GM19372 (cell line): Measurements from ENCODE around the gene SMG5.
"Not testable (repeated sequence)": the region's sequence is repeated elsewhere in the genome, so short reads cannot be mapped to it uniquely, and the experiment has no call there.

Source experiments
- ATAC-seq: cut with Tn5 transposase; IDR thresholded peaks from one replicate; pipeline ENCODE4 v1.9.1; 2021; ENCODE audit warnings: mild to moderate bottlenecking, low read depth, moderate library complexity; ENCODE audit not compliant: unreplicated experiment

Gene SMG5, protein sequence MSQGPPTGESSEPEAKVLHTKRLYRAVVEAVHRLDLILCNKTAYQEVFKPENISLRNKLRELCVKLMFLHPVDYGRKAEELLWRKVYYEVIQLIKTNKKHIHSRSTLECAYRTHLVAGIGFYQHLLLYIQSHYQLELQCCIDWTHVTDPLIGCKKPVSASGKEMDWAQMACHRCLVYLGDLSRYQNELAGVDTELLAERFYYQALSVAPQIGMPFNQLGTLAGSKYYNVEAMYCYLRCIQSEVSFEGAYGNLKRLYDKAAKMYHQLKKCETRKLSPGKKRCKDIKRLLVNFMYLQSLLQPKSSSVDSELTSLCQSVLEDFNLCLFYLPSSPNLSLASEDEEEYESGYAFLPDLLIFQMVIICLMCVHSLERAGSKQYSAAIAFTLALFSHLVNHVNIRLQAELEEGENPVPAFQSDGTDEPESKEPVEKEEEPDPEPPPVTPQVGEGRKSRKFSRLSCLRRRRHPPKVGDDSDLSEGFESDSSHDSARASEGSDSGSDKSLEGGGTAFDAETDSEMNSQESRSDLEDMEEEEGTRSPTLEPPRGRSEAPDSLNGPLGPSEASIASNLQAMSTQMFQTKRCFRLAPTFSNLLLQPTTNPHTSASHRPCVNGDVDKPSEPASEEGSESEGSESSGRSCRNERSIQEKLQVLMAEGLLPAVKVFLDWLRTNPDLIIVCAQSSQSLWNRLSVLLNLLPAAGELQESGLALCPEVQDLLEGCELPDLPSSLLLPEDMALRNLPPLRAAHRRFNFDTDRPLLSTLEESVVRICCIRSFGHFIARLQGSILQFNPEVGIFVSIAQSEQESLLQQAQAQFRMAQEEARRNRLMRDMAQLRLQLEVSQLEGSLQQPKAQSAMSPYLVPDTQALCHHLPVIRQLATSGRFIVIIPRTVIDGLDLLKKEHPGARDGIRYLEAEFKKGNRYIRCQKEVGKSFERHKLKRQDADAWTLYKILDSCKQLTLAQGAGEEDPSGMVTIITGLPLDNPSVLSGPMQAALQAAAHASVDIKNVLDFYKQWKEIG

DNA sequence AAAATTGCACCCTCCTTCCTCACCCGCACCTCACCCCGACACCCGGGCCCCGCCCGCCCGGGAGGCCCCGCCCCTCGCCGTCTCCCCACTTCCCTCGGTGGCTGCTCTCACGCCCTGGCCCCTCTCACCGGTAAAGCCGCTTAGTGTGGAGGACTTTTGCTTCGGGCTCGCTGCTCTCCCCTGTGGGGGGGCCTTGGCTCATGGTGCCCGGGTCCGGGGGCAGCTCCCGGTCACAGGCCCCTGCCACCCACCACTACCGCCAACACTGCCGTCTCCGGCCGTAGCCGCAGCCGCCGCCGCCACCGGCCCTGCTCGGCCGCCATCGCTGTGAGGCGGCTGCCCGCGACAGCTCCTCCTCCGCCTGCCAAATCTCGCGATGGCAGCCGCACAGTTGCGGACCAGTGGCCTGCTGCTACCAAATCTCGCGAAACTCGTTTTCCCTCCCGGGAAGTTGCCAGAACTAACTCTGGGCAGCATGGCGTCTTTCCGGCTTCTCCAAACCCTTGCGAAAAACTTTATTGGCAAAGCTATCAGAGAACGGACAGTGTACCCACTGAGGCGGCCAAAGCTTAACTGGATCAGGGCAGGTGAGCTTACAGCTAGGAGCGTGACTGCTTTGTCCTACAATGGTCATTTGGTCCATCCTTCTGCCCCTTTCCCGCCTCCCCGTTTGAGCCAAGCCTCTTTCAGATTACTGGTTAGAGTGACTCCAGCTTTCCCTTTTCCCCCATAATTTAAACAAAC is at the start of gene SMG5:
Gene SMG5 (minus strand): TSS at position 347 of the 744 bp plus-strand sequence. CDS start 145 bp downstream, at position 202.
- ATAC-seq, result peak; percentile 86

DNA sequence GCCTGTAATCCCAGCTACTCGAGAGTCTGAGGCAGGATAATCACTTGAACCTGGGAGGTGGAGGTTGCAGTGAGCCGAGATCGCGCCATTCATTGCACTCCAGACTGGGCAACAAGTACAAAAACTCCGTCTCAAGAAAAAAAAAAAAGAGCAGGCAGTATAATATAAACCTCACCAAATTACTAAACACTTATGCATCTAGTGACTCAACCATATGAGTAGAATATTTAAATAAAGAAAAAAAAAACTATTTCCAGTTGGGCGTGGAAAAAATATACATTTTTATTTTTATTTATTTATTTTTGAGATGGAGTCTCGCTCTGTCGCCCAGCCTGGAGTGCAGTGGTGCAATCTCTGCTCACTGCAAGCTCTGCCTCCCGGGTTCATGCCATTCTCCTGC is 40.6 kb upstream of the SMG5 start:
- ATAC-seq, result not testable (repeated sequence)

DNA sequence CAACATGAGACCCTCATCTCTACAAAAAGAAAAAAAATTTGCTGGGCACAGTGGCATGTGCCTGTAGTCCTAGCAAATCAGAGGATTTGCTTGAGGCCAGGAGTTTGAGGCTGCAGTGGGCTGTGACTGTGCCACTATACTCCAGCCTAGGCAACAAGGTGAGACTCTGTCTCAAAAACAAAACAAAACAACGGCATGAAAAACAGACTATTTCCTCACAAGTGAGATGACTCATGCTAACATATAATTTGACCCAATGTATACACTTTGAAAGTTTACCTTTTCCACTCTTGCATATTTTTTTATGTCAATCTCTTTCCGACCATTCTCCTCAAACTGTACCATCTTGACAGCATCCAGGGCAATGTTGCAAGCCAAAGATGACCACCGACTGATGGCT is 37.9 kb upstream of the SMG5 start:
- no peak for ATAC-seq

DNA sequence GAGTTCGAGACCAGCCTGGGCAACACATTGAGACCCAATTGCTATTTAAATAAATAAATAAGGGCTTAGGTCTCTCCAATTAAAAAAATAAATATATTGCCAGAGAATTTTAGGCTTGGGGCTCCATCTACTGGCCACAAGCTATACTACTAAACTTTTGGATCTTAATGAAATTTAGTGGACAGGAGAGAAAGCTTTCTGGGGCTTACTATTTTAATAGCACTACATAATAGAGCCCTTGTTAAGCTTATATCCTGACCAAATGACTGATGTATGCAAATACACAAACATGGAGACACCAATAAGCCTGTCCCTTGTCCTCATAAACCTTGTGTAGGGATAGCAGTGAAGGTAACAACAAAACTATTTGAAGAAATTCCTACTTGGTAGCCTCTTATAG is 37.0 kb upstream of the SMG5 start:
- no peak for ATAC-seq

DNA sequence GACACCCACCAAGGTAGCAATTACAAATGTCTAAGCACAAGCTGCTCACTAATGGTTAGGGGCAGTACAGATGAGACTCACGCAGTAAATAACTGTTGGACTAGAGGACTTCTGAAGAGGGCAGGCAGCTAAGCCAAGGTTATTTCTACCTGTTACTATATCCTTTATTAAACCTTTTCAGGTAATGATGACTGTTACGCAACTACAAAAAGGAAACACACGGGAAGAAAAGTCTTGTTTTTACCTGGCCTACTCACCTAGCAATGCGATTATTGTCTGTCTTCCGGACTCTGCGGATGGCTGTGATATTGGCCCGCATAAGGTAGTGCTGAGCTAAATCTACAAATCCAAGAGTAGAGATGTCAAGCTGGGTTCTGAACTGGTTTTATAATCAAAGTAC is 34.3 kb upstream of the SMG5 start:
- no peak for ATAC-seq

DNA sequence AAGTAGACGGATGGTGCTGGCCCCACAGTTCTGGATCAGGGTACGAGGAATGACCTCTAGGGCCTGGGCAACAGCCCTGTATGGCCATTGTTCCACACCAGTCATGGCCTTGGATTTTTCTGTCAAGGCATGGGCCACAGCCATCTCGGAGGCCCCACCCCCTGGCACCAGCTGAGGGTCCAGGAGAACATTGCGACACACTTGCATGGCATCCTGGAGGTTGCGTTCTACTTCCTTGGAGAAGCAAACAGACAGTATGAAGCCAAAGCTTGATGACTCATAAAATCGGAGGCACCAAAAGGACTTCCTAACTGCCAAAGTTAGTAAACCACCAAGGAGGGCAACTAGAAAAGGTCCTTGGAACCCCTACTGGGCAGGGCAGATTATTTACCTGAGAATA is 28.3 kb upstream of the SMG5 start:
- no peak for ATAC-seq

DNA sequence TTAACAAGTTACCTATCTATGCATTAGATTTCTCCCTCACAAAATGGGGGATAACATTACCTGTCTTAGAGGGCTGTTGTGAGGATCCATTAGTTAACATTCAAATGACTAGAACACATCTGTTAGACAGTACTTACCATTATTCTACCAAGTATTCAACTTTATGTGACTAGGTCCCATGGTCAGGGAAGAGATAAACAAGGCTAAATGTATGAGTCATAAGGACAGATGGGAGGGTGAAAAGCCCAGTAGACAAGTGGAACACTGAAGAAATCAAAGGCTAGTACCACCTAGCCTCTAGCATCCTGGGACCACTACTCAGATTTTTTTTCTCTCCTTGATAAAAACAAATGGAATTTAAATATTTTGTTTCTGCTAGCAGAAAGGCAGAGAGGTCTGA is 25.5 kb upstream of the SMG5 start:
- no peak for ATAC-seq

DNA sequence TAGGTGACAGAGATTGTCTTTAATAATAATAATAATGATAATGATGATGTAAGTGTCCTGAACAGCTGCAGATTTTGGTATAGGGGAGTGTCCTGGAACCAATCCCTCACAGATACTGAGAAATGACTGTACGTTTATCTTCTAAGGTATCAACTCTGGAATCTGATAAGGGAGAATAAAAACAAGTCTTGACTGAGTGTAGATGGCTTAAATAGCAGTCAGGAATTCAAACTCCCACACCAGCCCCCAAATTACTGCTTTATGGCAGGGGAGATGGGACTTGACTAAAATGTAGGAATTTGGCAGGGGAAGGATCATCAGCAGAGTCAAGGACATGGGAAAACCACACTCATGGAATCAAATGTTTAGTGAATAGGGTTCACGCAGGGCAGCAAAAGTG is 22.6 kb upstream of the SMG5 start:
- no peak for ATAC-seq

DNA sequence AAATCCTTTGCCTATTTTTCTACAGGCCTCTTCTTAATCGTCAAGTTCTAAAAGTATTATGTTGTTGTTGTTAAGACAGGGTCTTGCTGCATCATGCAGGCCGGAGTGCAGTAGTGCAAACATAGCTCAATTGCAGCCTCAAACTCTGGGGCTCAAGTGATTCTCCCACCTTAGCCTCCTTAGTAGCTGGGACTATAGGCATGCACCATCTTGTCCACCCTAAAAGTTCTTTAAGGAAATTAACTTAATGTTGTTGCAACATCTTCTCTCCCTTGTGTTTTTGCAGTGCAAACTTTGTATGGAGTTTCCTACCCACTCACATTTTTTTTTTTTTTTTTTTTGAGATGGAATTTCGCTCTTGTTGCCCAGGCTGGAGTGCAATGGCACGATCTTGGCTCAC is 20.6 kb upstream of the SMG5 start:
- ATAC-seq, result no peak

DNA sequence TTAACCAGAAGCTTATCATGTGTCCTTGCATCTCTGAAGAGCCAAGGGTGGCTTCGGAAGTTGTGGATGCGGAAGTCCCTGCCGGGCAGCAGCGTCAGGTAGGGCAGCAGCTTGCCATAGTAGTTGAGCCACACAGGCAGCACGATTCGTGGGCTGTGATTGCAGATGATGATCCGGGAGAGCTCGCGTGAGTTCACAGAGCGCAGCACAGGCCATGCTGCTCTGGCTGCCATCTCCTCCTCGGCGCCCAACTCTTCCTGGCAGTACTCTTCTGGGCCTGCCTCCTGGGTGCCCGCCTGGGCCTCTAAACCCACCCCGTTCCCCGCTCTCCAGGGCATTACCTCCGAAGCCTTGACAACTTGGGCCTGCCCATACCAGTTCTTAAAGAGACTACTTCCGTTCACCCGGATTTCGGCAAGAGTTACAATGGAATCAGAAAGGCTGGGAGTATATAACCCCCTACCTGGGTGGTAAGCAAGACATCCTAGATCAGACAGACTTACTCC is 16.3 kb upstream of the SMG5 start, which contains the start of gene VHLL:
Gene VHLL (minus strand): TSS at position 456 of the 506 bp plus-strand sequence. CDS start 118 bp downstream, at position 338.
- no peak for ATAC-seq

DNA sequence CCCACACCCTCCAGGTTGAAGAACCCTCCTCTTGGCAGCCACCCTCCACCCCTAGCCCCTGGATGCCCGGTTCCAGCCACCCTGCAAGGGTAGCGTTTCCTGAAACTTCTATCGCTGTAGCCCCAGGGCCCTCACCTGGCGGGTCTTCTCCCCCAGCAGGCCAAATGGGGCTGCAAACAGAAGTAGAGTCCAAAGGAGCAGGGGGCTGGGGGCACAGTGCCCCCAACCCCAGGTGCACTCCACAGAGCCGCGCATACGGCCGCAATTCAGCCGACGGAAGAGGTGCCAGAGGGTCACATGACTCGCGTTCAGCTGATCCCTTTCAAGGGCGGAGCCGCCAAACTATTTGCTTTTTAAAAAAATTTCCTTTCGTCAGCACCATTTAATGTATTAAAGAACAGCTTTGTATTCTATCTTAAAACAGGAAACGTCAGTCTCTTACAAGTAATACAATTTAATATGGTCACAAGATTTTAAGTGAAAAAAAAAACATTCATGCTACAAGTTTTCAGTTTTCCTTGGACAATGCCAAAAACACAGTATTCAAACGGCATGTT is 12.8 kb upstream of the SMG5 start, which contains the start of gene GLMP:
Gene GLMP (minus strand): TSS at position 289 of the 557 bp plus-strand sequence. CDS start 34 bp downstream, at position 255.
- no peak for ATAC-seq

DNA sequence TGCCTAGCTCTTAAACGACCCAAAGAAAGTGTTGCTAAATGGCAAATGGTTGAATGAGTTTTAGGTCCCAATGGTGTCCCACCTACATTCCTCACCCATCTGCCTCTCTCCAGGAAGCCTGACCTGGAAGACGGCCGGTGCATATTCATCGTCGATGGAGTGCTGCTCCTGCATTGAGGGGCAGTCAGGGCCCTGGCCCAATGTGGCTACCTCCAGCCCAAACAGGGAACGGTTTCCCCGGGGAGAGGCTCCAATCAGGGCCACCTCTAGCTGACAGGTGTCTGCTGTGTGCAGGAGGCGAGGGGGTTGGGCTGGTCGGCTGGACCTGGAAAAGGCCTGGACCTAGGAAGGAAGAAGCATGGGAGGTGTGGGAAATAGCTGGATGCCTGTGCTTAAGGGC is 11.3 kb upstream of the SMG5 start:
- no peak for ATAC-seq

DNA sequence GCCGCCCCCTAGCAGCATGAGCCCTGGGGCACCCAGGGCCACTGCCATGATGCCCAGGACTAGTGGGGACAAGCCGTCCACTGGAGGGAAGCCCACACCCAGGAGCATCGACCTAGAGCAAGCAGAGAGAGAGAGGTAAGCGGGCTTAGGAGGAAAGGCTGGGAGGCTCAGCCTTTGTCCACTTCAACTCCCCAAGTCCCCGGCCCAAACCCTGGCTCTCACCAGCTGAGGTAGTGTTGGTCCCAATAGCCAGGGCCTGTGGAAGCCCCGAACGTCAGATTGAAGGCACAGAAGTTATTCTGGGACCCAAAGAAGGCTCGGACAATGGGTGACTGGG is 10.4 kb upstream of the SMG5 start:
- no peak for ATAC-seq

DNA sequence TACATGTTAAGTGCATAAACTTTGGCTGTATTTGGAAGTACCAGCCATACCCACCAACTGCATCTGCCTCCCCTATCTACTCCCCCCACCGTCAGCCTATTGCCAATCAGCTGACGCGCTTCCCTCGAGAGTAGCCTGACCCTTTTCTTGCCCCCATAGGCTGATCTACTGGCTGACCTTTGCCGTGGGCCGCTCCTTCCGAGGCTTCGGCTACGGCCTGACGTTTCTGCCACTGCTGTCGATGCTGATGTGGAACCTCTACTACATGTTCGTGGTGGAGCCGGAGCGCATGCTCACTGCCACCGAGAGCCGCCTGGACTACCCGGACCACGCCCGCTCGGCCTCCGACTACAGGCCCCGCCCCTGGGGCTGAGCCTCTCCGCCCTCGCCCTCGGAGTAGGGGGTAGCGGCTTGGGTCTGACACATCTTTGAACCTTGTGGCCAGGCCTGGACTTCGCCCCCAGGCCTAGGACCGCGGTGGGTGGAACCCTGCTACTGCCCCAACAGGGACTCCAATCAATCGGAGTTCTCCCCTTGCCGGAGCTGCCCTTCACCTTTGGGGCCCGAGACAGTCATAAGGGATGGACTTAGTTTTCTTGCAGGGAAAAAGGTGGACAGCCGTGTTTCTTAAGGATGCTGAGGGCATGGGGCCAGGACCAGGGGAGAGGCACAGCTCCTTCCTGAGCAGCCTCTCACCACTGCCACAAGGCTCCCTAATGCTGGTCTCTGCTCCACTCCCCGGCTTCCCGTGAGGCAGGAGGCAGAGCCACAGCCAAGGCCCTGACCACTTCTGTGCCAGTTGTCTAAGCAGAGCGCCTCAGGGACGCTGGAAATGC is 8.8 kb upstream of the SMG5 start:
- ATAC-seq, result no peak

DNA sequence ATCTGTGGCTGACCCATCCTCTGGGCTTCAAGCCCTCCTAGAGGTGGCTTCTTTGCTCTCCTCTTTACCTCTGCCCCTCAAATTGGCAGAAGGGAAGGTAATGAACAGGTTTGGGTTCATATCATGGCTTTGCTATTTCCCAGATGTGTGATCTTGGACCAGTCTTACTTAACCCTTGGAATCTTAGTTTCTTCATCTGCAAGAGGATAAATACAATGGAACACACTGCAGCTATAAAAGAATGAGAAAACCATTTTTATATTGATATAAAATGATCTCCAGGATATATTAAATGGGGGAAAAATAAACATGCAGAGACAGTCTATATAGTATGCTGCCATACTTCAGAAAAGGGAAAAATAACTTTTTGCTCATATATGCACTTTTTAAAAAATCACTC is 7.2 kb upstream of the SMG5 start:
- no peak for ATAC-seq

DNA sequence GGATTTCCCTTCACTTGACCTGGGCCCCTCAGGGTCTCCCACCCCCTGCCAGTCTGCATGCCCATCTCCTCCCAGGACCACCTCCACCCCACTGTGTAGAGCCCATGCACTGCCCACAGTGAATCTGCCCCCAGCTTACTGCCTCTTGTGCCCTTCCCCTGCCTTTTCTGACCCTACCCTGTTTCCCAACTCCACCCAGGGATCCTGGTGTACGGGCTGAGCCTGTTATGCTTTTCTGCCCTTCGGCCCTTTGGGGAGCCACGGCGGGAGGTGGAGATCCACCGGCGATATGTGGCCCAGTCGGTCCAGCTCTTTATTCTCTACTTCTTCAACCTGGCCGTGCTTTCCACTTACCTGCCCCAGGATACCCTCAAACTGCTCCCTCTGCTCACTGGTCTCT is 3.4 kb upstream of the SMG5 start:
- ATAC-seq, result no peak

DNA sequence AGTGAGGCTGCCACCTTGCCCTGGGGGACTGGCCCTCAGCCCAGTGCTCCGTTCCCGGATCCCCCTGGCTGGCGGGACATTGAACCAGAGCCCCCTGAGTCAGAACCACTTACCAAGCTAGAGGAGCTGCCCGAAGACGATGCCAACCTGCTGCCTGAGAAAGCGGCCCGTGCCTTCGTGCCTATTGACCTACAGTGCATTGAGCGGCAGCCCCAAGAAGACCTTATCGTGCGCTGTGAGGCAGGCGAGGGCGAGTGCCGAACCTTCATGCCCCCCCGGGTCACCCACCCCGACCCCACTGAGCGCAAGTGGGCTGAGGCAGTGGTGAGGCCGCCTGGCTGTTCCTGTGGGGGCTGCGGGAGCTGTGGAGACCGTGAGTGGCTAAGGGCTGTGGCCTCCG is 2.8 kb upstream of the SMG5 start:
- no peak for ATAC-seq

DNA sequence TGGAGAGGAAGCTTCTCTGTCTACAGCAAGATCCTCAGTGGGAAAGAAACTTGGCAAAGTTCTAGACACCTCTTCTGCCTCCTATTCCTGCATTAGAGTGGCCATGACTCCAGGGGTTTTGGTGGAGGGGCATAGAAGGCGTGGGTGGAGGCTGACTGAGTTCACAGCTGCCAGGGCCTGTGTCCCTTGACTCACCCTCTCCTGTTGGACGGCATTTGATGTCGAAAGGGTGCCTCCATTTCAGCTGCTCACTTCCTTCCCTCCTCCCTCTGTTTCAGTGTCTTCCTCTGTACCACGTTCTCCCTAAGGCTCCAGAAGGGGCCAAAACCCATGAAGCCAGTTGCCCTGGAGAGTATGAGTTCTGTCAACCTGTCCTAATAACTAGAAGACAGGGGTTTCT is 2.1 kb upstream of the SMG5 start:
- no peak for ATAC-seq

DNA sequence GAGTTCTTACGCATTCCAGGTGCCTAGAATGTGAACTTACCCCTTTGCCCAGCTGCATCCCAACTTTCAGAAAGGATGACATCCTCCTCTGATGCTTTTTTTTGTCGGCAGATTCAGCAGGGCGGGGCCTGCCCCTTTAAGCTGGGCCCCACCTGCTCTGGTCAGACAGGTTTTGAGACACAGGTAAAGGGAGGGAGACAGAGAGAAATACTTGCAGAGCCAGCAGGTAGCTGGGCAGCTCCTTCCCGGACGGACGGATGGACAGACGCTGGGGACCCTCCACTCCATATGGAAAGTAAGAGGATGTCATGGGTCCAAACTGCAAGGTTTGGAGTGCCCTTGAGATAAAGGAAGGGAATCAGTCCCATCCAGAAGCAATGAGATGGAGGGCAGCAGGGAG is 1.5 kb upstream of the SMG5 start, which contains the start of gene TMEM79:
Gene TMEM79 (plus strand): TSS at position 214 of the 400 bp plus-strand sequence. CDS start 902 bp downstream, outside the sequence.
- no peak for ATAC-seq
